ENCODE measurements around the gene ABR.

- TF ChIP-seq CTCF (IDR thresholded peaks at IDR 0.05): no peak
- TF ChIP-seq HOXA7 (CRISPR knock-in tag; IDR thresholded peaks at IDR 0.05): no peak
- no peak for TF ChIP-seq EP300 (IDR thresholded peaks at IDR 0.05)
- TF ChIP-seq SMC3 (IDR thresholded peaks at IDR 0.05): no peak
- no peak for TF ChIP-seq POLR2A (IDR thresholded peaks at IDR 0.05; ENCODE audit: low read length)
- TF ChIP-seq POLR2AphosphoS2 (conservative IDR thresholded peaks at IDR 0.05; ENCODE audit: low read length): no peak
- TF ChIP-seq RCOR1 (IDR thresholded peaks at IDR 0.05; ENCODE audit: low read depth, low read length): no peak
- TF ChIP-seq PHF8 (IDR thresholded peaks at IDR 0.05; ENCODE audit: borderline replicate concordance, low read depth): no peak
- no peak for TF ChIP-seq ATOH8 (CRISPR knock-in tag; IDR thresholded peaks at IDR 0.05; ENCODE audit: low read depth)
- no peak for TF ChIP-seq CHD2 (IDR thresholded peaks at IDR 0.05; ENCODE audit: low read length, partially characterized antibody)
- no peak for TF ChIP-seq RFX5 (IDR thresholded peaks at IDR 0.05)
Observed at GRCh38 chr17:1174263-1174880, 5.4 kb downstream of the ABR start.
